HG02642 (cell line): ENCODE measurements around the gene VGLL4.
"Not testable (repeated sequence)": the region's sequence is repeated elsewhere in the genome, so short reads cannot be mapped to it uniquely, and the experiment has no call there.

Experiments used
- ATAC-seq: cut with Tn5 transposase; IDR thresholded peaks from one replicate; pipeline ENCODE4 v1.9.1; 2021; ENCODE audit warnings: mild to moderate bottlenecking; ENCODE audit not compliant: unreplicated experiment, poor library complexity

Gene VGLL4

GRCh38 chr3:11643605-11644087 is at the start of gene VGLL4:
Gene VGLL4, minus strand, starts transcription at chr3:11643915. Its CDS starts 397 bp downstream, at chr3:11643518.
- peak; percentile 73 for ATAC-seq

GRCh38 chr3:11692532-11692813 is 48.8 kb upstream of the VGLL4 start:
- no peak for ATAC-seq

DNA sequence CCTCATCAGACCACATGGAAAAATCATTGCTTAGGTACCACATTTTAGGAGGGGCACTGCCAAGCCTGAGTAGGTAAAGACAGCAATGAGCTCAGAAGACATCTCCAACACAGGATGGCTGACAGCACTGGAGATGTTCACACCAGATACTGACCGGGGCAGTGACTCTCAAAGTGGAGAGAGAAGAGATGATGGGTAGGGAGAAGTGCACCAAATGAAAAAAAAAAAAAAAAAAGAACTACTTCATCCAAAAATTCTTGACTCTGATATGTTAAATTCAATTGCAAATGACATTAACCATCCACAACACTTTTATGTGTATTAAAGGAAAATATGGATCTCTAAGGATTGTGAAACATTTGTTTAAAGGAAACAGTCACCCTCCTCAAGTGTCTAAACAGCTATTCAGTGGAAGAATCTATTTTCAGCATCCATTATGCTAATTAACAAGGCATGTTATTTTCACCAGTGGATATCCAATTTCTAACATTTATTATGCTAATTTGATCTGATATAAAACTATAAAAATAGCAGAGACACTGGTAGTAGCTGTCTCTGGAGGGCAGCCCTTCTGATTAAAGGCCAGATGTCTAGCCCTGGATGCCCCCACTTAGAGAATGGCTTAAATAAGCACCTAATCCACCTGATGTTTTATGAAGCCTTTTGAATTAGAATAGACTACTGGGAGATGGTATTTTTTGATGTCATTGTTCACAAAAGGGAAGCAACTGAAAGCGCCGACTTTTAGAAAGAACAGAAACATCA is 48.2 kb upstream of the VGLL4 start:
- ATAC-seq = no peak

DNA sequence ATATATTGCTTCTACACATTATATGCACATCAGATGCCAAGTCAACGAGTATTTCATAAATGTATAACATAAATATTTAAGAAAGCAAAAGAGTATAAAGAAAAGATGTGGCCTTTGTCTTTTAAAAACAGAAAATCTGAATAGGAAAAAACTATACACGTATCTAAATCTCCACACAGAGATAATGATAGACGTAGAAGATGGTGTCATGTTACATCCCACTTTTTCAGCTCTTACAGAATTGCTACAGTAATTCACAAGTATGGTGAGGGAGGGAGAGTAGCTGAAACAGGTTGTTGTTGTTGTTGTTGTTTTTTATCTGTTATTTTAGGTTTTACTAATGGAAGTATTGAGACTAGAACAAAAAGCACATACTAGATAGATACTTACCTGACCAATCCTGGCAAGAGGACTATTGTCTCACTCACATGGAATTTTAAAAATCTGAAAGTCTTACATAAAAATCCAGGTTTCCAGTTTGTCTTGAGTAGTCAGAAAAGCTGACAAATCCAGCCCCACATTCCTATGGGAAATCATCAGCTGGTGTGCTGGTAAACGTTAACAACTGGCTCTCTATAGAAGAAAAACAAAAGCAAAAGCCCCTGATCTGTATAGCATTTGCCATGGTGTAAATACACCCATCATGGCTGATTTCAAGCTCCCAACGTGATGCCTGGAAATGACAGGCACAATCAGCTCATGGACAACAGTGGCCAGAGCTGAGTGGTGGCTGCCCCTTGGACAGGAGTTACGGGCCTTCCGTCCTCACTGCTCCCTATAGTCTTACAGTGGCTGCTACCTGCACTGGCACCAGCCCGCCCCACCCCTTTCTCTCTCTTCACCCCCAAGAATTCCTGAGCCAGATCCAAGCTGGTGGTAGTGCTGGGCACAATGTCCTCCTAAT is 47.4 kb upstream of the VGLL4 start:
- no peak for ATAC-seq

DNA sequence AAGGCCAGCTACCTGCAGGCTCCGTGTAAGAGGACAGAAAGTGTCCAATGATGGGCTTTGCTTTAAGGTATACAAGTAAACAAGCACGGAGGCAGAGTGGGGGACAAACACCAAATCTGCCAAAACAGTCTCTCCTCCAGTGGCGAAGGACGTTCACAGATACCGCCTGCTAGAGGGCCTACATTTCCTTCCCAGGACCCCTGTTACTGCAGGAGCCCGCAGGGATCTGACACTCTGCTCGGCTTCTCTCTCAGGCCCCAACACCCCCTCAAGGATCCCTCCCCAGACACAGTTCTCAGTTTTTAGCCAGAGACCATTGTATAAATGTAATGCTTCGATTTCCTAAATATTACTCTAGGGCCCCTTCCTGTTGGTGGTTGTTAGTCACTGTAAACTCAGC is 46.0 kb upstream of the VGLL4 start:
- no peak for ATAC-seq

DNA sequence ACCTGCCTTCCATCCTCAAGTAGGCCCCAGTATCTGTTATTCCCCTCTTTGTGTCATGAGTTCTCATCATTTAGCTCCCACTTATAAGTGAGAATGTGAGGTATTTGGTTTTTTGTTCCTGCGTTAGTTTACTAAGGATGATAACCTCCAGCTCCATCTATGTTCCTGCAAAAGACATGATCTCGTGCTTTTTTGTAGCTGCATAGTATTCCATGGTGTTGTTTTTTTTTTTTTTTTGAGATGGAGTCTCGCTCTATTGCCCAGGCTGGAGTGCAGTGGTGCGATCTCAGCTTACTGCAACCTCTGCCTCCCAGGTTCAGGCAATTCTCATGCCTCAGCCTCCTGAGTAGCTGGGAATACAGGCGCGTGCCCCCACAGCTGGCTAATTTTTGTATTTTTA is 41.3 kb upstream of the VGLL4 start:
- ATAC-seq = not testable (repeated sequence)

GRCh38 chr3:11680509-11680908 is 36.8 kb upstream of the VGLL4 start:
- no peak for ATAC-seq

DNA sequence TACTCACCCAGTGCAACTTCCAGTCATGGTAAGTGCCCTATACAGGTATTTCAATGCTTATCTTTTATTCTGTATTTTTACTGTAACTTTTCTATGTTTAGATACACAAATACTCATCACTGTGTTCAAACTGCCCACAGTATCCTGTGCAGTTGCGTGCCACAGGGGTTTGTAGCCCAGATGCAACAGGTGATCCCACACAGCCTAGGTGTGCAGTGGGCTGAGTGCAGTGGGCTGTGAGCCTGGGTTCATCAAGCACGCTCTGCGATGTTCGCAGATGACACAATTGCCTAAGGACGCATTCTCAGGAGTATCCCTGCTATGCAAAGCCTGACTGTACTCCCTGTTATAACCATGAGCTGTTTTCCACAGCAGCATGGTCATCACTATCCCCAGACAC is 36.2 kb upstream of the VGLL4 start:
- no peak for ATAC-seq

- ATAC-seq = no peak
These were observed 28.6 kb upstream of the VGLL4 start for GRCh38 chr3:11672363-11672762.

DNA sequence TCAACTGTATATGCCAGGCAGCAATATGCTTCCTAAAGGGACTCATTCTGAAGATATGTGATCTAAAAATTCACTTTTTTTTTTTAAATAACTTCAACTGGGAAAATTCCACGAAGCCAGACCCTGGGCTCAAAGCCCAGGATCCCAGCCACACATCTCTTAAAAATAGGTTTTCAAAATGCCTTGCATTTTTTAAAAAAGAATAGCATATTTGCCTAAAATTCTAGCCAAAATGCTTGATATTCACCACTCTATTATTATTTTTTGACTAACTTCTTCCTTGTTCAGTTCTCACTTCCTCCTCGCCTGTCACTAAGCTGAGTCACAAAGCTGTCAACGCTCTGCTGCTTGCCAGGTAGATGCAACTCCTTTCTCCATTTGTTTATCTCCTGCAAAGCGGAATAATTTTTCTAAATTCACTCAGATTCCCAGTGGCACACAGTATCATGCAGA is 28.0 kb upstream of the VGLL4 start:
- peak; percentile 65 for ATAC-seq

GRCh38 chr3:11668243-11669235 is 24.8 kb upstream of the VGLL4 start:
- no peak for ATAC-seq

DNA sequence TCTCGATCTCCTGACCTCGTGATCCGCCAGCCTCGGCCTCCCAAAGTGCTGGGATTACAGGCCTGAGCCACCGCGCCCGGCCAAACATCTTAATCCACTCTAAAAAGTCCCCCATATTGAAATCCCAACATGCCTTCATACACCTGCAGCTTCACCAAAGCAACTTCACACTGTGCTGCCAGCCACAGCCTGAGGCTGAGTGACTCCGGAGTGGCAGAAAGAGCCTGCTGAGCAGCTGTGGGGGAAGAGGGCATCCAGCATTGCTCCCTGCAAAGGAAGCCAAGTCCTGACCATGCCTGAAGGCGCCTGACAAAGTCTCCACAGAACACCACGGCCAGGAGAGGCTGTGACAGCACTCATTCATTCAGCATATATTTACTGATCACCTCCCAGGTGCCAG is 21.6 kb upstream of the VGLL4 start:
- no peak for ATAC-seq

DNA sequence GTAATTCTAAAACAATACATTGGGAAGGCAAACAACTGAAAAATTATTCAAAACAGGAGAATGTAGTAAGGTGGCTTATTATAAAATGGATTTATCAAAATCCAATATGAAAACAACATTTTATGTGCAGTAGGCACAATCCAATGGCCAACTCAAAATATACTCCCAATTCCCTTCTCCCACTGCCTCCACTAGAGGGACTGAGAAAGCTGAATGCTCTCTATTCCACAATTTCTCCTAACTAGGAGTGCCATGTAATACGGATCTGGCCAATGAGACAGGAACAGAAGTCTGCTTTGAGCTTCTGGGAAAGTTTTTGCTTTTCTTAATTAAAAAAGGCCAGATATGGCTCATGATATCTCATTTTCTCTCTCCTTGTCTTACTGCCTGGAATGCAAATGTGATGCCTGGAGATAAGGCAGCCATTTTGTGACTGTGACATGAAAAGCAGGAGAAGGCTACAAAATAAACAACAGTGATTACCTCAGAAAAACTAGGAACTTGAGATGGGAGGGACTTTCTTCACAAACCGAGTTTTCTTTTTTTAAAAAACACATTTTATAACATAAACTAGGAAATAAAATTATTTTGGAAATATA is 18.8 kb upstream of the VGLL4 start:
- ATAC-seq = no peak

- ATAC-seq = no peak
These were observed 18.1 kb upstream of the VGLL4 start for GRCh38 chr3:11661827-11662226.

DNA sequence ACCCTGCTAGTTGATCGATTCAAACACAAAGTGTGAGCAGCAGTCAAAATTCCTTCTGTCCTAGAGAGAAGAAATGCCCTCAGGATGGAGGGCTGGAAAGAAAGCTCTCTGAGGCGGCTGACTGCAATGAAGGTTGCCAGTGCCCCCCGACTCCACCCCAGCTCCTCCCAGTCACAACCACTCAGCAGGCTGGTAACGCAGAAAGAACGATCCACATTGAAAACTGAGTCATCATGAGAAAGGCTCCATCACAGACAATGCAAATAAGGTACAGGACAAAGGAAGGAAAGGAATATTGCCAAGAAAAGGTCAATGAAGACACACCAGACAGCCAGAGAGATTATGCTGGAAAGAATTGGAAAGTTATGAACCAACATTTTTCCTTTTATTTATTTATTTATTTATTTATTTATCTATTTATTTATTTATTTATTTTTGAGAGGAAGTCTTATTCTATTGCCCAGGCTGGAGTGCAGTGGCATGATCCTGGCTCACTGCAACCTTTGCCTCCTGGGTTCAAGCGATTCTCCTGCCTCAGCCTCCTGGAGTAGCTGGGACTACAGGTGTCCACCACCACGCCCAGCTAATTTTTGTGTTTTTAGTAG is 17.4 kb upstream of the VGLL4 start:
- ATAC-seq = no peak

GRCh38 chr3:11660242-11660641 is 16.5 kb upstream of the VGLL4 start:
- no peak for ATAC-seq

DNA sequence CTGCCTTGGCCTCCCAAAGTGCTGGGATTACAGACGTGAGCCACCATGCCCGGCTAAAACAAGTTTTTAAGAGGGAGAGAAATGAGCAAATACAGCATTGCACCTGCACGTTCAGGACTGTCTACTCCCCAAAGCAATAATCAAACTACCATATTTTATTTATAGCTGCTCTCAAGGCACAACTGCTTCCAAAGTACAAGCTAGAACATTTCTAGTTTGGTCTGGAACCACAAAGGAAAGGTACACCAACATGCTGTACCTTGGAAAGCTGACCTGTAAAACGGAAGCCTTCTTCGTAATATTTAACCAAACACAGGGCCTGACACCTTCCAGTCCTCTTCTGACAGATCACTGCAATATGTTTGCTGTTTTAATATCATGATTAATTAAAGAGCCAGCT is 14.5 kb upstream of the VGLL4 start:
- no peak for ATAC-seq

DNA sequence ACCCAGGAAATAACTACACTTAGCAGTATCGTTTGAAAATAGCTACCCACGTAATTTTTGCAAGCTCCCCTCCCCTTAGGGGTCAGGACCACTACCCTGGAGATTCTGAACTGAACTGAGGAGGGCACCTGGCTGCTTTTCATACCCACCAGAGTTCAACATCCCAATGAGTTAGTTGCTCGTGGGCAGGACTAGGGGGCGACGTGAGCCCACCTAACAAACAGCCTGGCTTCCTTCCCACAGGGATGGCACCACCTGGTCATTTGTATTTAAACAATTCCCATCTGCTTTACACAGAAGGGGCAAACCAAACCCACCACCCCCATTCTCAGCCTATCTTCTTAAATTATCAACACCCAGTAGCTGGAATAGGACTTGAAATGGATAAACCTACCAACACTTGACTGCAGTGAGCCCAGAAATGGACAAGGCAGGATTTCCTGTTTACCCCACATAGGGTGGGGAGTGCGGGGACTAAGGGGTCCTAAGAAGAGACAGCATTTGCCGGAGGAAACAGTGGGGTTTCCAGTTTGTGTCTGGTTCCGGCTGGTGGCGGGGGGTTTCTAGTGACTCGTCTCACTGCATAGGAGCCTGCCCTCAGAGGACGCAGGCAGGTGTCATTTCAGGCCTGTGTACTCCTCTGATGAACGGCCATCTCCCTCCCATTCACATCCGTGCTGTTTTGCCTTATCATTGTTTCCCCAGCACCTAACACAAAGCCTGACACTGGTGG is 11.6 kb upstream of the VGLL4 start:
- ATAC-seq = no peak

DNA sequence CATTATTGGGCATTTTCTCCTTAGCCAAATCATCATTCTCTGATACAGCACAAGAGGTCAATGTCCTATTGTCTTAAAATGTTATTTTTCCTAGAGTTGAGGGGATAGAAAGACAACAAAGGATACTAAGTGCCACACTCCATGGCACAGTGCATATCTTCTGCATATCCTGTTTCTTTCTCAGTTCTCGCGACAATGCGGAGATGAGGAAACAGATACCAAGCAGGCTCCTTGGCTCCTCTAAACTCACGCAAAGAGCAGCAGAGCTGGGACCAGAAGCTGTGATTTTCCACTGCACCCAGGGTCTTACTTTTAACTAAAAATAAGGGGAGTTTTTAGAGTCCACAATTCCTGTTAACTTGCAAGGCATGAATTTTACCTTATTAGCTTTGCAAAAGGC is 10.5 kb upstream of the VGLL4 start:
- no peak for ATAC-seq
